Fibroblast of lung (primary cell): ENCODE results near the gene FADD. TPM values are rescaled to one million over a fixed set of nuclear protein-coding genes. Genes with fewer than 3 reads are reported as not detected.

Experiments used
- DNase-seq, 2 donors: peaks; one replicate each; pipeline versions ENCODE4 v3.0.0 to v3.0.0-alpha.2; 2010; ENCODE audit warnings: low read depth in 2 of 2
- H2AFZ ChIP-seq: 2 replicates; pipeline ENCODE4 v1.5.1; 2012; ENCODE audit warnings: low read length, control low read depth, inconsistent platforms
- H3K27ac ChIP-seq: 2 replicates; pipeline ENCODE4 v1.5.1; 2011; ENCODE audit warnings: low read length, control low read depth; ENCODE audit not compliant: insufficient read depth
- H3K27me3 ChIP-seq: 2 replicates; pipeline ENCODE4 v1.5.1; 2011; ENCODE audit warnings: mild to moderate bottlenecking, low read length; ENCODE audit not compliant: control insufficient read depth, insufficient read depth
- H3K36me3 ChIP-seq: 2 replicates; pipeline ENCODE4 v1.5.1; 2011; ENCODE audit warnings: low read length; ENCODE audit not compliant: control insufficient read depth, insufficient read depth
- H3K4me1 ChIP-seq: 2 replicates; pipeline ENCODE4 v1.5.1; 2011; ENCODE audit warnings: low read length; ENCODE audit not compliant: control insufficient read depth, insufficient read depth; ENCODE audit errors: extremely low read depth
- H3K4me2 ChIP-seq: 2 replicates; pipeline ENCODE4 v1.5.1; 2011; ENCODE audit warnings: low read length, control low read depth; ENCODE audit not compliant: insufficient read depth; ENCODE audit errors: extremely low read depth
- H3K4me3 ChIP-seq, 4 experiments: fragments of 200-600 bp in 1 of 4; sonication (generic) in 1 of 4; replicated peaks in 1 of 4; 2 replicates each; pipeline ENCODE4 v1.5.1; 2011 to 2016; ENCODE audit warnings: low read length in 4 of 4, low read depth in 3 of 4, mild to moderate bottlenecking in 3 of 4, control low read depth in 2 of 4, inconsistent platforms in 1 of 4, mixed read lengths in 1 of 4; ENCODE audit not compliant: insufficient read depth in 1 of 4; ENCODE audit errors: control extremely low read depth in 1 of 4
- H3K79me2 ChIP-seq: 2 replicates; pipeline ENCODE4 v1.5.1; 2012; ENCODE audit warnings: mild to moderate bottlenecking, low read length, inconsistent platforms; ENCODE audit not compliant: control insufficient read depth, insufficient read depth
- H3K9ac ChIP-seq: 2 replicates; pipeline ENCODE4 v1.5.1; 2011; ENCODE audit warnings: mild to moderate bottlenecking, low read length, control low read depth; ENCODE audit not compliant: insufficient read depth
- H3K9me3 ChIP-seq: 2 replicates; pipeline ENCODE4 v1.5.1; 2012; ENCODE audit warnings: low read depth, low read length; ENCODE audit not compliant: control insufficient read depth, insufficient read depth
- H4K20me1 ChIP-seq: 2 replicates; pipeline ENCODE4 v1.5.1; 2011; ENCODE audit warnings: low read length; ENCODE audit not compliant: control insufficient read depth, insufficient read depth; ENCODE audit errors: extremely low read depth
- EZH2 ChIP-seq: IDR thresholded peaks from 2 replicates; pipeline ENCODE4 v1.5.1; 2012; ENCODE audit warnings: low read length, control low read depth, mild to moderate bottlenecking; ENCODE audit errors: missing control alignments
- polyA plus RNA-seq, 2 donors: library from polyadenylated mRNA; depleted of rRNA in 1 of 2; stranded (reverse) in 1 of 2; unstranded in 1 of 2; fragments of >200 nt; gene quantifications; 2 replicates each; pipeline ENCODE4 v1.2.1, GENCODE V29; 2011 to 2012; ENCODE audit warnings: missing spikeins in 1 of 2
- total RNA-seq: library from RNA; depleted of rRNA; stranded (reverse); fragments of >200 nt; gene quantifications from 2 replicates; pipeline ENCODE4 v1.2.1, GENCODE V29; 2014
- TF ChIP-seq, protein P1 (sequence below), 2 donors: IDR thresholded peaks in 1 of 2; conservative IDR thresholded peaks in 1 of 2; 1 replicate in 1 of 2; 2 replicates in 1 of 2; pipeline ENCODE4 v1.5.1; 2011 to 2012; ENCODE audit warnings: low read length in 2 of 2, control low read depth in 1 of 2, inconsistent platforms in 1 of 2, low read depth in 1 of 2, mild to moderate bottlenecking in 1 of 2

Gene FADD
- total and polyA plus RNA-seq, 2 donors (not counting 1 experiment from before 2014, with no cell fraction given): 26.3 to 32.0 TPM

DNA sequence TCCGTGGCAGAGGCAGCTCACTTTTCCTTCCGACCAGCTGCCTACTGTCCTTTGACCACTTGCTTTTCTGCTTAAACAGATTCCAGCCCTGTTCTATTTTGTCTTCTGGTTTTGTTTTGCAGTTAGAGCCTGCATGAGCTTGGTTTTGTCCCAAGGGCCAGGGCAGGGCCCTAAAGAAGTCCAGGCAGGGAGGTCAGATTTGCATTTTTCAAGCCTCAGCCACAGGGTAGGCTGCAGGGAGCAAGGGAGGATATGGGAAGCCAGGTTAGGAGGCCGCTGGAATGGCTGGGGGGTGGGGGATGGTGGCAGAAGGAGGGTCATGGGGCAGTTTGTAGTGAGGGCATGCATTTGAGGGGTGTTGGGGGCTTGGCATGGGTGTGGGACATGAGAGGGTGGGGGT is 23.1 kb downstream of the FADD start:
- H4K20me1 ChIP-seq: no peaks in the 10 kb centered on the region
- no peak overlapping the region for H3K9ac ChIP-seq
- no peak for DNase-seq
- H3K4me2 ChIP-seq: no peak overlapping the region
- H3K79me2 ChIP-seq: no peaks in the 10 kb centered on the region
- H3K36me3 ChIP-seq: no peaks in the 10 kb centered on the region
- H3K4me1 ChIP-seq: no peaks in the 10 kb centered on the region
- H3K4me3 ChIP-seq: no peak overlapping the region
- H3K27ac ChIP-seq: no peak overlapping the region
- TF ChIP-seq, protein P1, sequence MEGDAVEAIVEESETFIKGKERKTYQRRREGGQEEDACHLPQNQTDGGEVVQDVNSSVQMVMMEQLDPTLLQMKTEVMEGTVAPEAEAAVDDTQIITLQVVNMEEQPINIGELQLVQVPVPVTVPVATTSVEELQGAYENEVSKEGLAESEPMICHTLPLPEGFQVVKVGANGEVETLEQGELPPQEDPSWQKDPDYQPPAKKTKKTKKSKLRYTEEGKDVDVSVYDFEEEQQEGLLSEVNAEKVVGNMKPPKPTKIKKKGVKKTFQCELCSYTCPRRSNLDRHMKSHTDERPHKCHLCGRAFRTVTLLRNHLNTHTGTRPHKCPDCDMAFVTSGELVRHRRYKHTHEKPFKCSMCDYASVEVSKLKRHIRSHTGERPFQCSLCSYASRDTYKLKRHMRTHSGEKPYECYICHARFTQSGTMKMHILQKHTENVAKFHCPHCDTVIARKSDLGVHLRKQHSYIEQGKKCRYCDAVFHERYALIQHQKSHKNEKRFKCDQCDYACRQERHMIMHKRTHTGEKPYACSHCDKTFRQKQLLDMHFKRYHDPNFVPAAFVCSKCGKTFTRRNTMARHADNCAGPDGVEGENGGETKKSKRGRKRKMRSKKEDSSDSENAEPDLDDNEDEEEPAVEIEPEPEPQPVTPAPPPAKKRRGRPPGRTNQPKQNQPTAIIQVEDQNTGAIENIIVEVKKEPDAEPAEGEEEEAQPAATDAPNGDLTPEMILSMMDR (conservative IDR thresholded peaks at IDR 0.05 in 1 of 2, IDR thresholded peaks at IDR 0.05 in 1 of 2; ENCODE audit: low read depth in 1 of 2, low read length in 2 of 2): no peak
- TF ChIP-seq EZH2: no peak
- no peak overlapping the region for H2AFZ ChIP-seq
- H3K27me3 ChIP-seq: no peaks in the 10 kb centered on the region
- no peaks in the 10 kb centered on the region for H3K9me3 ChIP-seq

DNA sequence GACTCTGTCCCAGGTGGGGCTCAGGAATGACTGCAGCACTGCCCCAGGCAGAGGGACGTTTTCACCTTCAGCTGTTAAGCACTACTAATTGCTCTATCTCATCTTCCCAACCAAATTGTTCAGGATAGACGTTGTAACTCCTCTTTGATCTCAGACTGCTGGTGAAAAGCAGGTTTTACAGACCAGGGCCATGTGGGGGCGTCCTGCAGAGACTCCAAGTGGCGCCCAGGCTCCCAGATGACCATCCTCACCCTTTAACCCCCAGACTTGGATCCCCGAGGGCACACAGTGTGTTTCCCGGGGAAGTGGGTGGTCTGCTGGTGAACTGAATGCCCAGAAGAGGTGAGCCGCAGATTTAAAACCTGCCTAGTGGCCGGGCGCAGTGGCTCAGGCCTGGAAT is 23.9 kb downstream of the FADD start:
- H3K36me3 ChIP-seq: no peaks in the 10 kb centered on the region
- H3K9ac ChIP-seq: no peak overlapping the region
- H3K9me3 ChIP-seq: no peaks in the 10 kb centered on the region
- no peak overlapping the region for H2AFZ ChIP-seq
- no peaks in the 10 kb centered on the region for H4K20me1 ChIP-seq
- no peak for DNase-seq
- TF ChIP-seq, protein P1 (conservative IDR thresholded peaks at IDR 0.05 in 1 of 2, IDR thresholded peaks at IDR 0.05 in 1 of 2; ENCODE audit: low read depth in 1 of 2, low read length in 2 of 2): peak; percentile 14 to 17
- TF ChIP-seq EZH2: no peak
- no peaks in the 10 kb centered on the region for H3K79me2 ChIP-seq
- H3K4me3 ChIP-seq: no peak overlapping the region
- no peaks in the 10 kb centered on the region for H3K4me1 ChIP-seq
- H3K4me2 ChIP-seq: no peak overlapping the region
- H3K27me3 ChIP-seq: no peaks in the 10 kb centered on the region
- H3K27ac ChIP-seq: no peak overlapping the region

DNA sequence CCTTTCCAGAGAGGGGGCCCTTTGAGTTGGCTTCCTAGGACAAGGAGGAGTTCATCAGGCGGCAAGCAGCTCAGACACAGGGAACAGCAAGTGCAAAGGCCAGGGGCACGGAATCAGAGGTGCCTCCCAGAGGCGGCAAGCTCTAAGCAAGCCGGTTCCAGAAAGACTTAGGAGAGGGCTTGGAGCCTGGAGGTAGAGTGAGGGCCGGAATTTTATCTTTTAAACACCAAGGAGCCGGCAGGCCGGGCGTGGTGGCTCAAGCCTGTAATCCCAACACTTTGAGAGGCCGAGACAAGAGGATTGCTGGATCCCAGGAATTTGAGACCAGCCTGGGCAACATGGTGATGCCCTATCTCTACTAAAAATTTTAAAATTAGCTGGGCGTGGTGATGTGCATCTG is 26.6 kb downstream of the FADD start:
- no peak for TF ChIP-seq EZH2
- TF ChIP-seq, protein P1 (conservative IDR thresholded peaks at IDR 0.05 in 1 of 2, IDR thresholded peaks at IDR 0.05 in 1 of 2; ENCODE audit: low read depth in 1 of 2, low read length in 2 of 2): no peak
- DNase-seq: no peak
- H3K36me3 ChIP-seq: no peaks in the 10 kb centered on the region
- no peaks in the 10 kb centered on the region for H3K27me3 ChIP-seq
- H3K27ac ChIP-seq: no peak overlapping the region
- H3K9me3 ChIP-seq: no peaks in the 10 kb centered on the region
- no peak overlapping the region for H3K9ac ChIP-seq
- no peak overlapping the region for H2AFZ ChIP-seq
- H3K4me2 ChIP-seq: no peak overlapping the region
- no peak overlapping the region for H3K4me3 ChIP-seq
- no peaks in the 10 kb centered on the region for H4K20me1 ChIP-seq
- H3K4me1 ChIP-seq: no peaks in the 10 kb centered on the region
- no peaks in the 10 kb centered on the region for H3K79me2 ChIP-seq
